BLaER1 treated with 17β-estradiol and CSF1 and Interleukin-3, amounts not matched to agents 10 nM and 100 nM (cell line): ENCODE data around the gene SYDE2.

ENCODE experiments used
- H3K27ac ChIP-seq, 11 experiments: shearing (Covaris generic); formaldehyde crosslinking; 2 replicates each; pipeline ENCODE4 v1.8.1; 2022
- H3K27me3 ChIP-seq, 11 experiments: shearing (Covaris generic); formaldehyde crosslinking; 2 replicates each; pipeline ENCODE4 v1.8.1; 2022
- H3K36me3 ChIP-seq, 11 experiments: shearing (Covaris generic); formaldehyde crosslinking; 2 replicates each; pipeline ENCODE4 v1.8.1; 2022
- H3K4me1 ChIP-seq, 10 experiments: shearing (Covaris generic); formaldehyde crosslinking; 2 replicates each; pipeline ENCODE4 v1.8.1; 2022
- H3K4me2 ChIP-seq, 11 experiments: shearing (Covaris generic); formaldehyde crosslinking; 2 replicates each; pipeline ENCODE4 v1.8.1; 2022
- H3K4me3 ChIP-seq, 10 experiments: shearing (Covaris generic); formaldehyde crosslinking; 2 replicates each; pipeline ENCODE4 v1.8.1; 2022
- H3K9ac ChIP-seq, 11 experiments: shearing (Covaris generic); formaldehyde crosslinking; 2 replicates each; pipeline ENCODE4 v1.8.1; 2022
- H3K9me3 ChIP-seq, 11 experiments: shearing (Covaris generic); formaldehyde crosslinking; replicated peaks in 1 of 11; 2 replicates each; pipeline ENCODE4 v1.8.1; 2022
- H4K20me1 ChIP-seq, 11 experiments: shearing (Covaris generic); formaldehyde crosslinking; 2 replicates each; pipeline ENCODE4 v1.8.1; 2022
- Cebpa-rat ChIP-seq, 11 experiments: shearing (Covaris generic); IDR thresholded peaks; 2 replicates each; pipeline ENCODE4 v1.8.1; 2022

SYDE2 gene

GRCh38 chr1:85180869-85181268 lies 19.9 kb downstream of the SYDE2 start:
- no peaks in the 10 kb centered on the region for H3K9me3 ChIP-seq
- no peak overlapping the region for H3K27ac ChIP-seq

GRCh38 chr1:85179522-85179921 lies 21.3 kb downstream of the SYDE2 start:
- no peaks in the 10 kb centered on the region for H4K20me1 ChIP-seq
- no peaks in the 10 kb centered on the region for H3K27me3 ChIP-seq
- no peak overlapping the region for H3K27ac ChIP-seq
- no peak overlapping the region for H3K4me3 ChIP-seq
- H3K9me3 ChIP-seq, result no peaks in the 10 kb centered on the region
- no peaks in the 10 kb centered on the region for H3K36me3 ChIP-seq
- TF ChIP-seq Cebpa-rat (IDR thresholded peaks at IDR 0.05), result no peak
- no peak overlapping the region for H3K9ac ChIP-seq
- no peak overlapping the region for H3K4me2 ChIP-seq
- H3K4me1 ChIP-seq, result no peaks in the 10 kb centered on the region

More at GRCh38 chr1:85180869-85181268, 19.9 kb downstream of the SYDE2 start:
- H3K4me2 ChIP-seq, result no peak overlapping the region
- no peaks in the 10 kb centered on the region for H3K36me3 ChIP-seq
- H3K27me3 ChIP-seq, result no peaks in the 10 kb centered on the region
- no peak for TF ChIP-seq Cebpa-rat (IDR thresholded peaks at IDR 0.05)
- H3K4me1 ChIP-seq, result no peaks in the 10 kb centered on the region
- no peaks in the 10 kb centered on the region for H4K20me1 ChIP-seq
- H3K9ac ChIP-seq, result no peak overlapping the region
- H3K4me3 ChIP-seq, result no peak overlapping the region

GRCh38 chr1:85178396-85178795 lies 22.4 kb downstream of the SYDE2 start:
- Histone ChIP-seq H3K4me3 (no peak overlapping the region), H3K4me1 (no peaks in the 10 kb centered on the region), H3K9ac (no peak overlapping the region), H3K9me3 (no peaks in the 10 kb centered on the region), H3K27me3 (no peaks in the 10 kb centered on the region), H4K20me1 (no peaks in the 10 kb centered on the region), H3K4me2 (no peak overlapping the region), H3K36me3 (no peaks in the 10 kb centered on the region), H3K27ac (no peak overlapping the region)
- TF ChIP-seq Cebpa-rat (IDR thresholded peaks at IDR 0.05), result no peak

- Histone ChIP-seq H3K9ac (no peak overlapping the region), H3K4me1 (no peaks in the 10 kb centered on the region), H3K4me3 (no peak overlapping the region), H3K27ac (no peak overlapping the region), H3K36me3 (no peaks in the 10 kb centered on the region), H4K20me1 (no peaks in the 10 kb centered on the region), H3K9me3 (no peaks in the 10 kb centered on the region), H3K4me2 (no peak overlapping the region), H3K27me3 (no peaks in the 10 kb centered on the region)
- no peak for TF ChIP-seq Cebpa-rat (IDR thresholded peaks at IDR 0.05)
These were observed 26.3 kb downstream of the SYDE2 start for GRCh38 chr1:85174503-85174902.

- no peak overlapping the region for H3K4me2 ChIP-seq
- no peak overlapping the region for H3K4me3 ChIP-seq
- H3K36me3 ChIP-seq, result no peaks in the 10 kb centered on the region
- TF ChIP-seq Cebpa-rat (IDR thresholded peaks at IDR 0.05), result no peak
- H3K27ac ChIP-seq, result no peak overlapping the region
- no peaks in the 10 kb centered on the region for H3K27me3 ChIP-seq
- H3K4me1 ChIP-seq, result no peaks in the 10 kb centered on the region
- no peaks in the 10 kb centered on the region for H3K9me3 ChIP-seq
- no peaks in the 10 kb centered on the region for H4K20me1 ChIP-seq
- no peak overlapping the region for H3K9ac ChIP-seq
These were observed 28.0 kb downstream of the SYDE2 start for GRCh38 chr1:85172684-85173337.

- H3K4me3 ChIP-seq, result no peak overlapping the region
- no peaks in the 10 kb centered on the region for H4K20me1 ChIP-seq
- no peaks in the 10 kb centered on the region for H3K27me3 ChIP-seq
- no peak overlapping the region for H3K27ac ChIP-seq
- H3K4me2 ChIP-seq, result no peak overlapping the region
- no peak for TF ChIP-seq Cebpa-rat (IDR thresholded peaks at IDR 0.05)
- H3K36me3 ChIP-seq, result no peaks in the 10 kb centered on the region
- no peaks in the 10 kb centered on the region for H3K9me3 ChIP-seq
- H3K4me1 ChIP-seq, result no peaks in the 10 kb centered on the region
- no peak overlapping the region for H3K9ac ChIP-seq
These were observed 29.1 kb downstream of the SYDE2 start for GRCh38 chr1:85171721-85172120.

GRCh38 chr1:85168884-85169283 lies 31.9 kb downstream of the SYDE2 start:
- no peaks in the 10 kb centered on the region for H3K27me3 ChIP-seq
- TF ChIP-seq Cebpa-rat (IDR thresholded peaks at IDR 0.05), result no peak
- H3K9me3 ChIP-seq, result no peaks in the 10 kb centered on the region
- H3K4me1 ChIP-seq, result no peaks in the 10 kb centered on the region
- H3K9ac ChIP-seq, result no peak overlapping the region
- H4K20me1 ChIP-seq, result no peaks in the 10 kb centered on the region
- no peak overlapping the region for H3K4me3 ChIP-seq
- no peak overlapping the region for H3K4me2 ChIP-seq
- no peak overlapping the region for H3K27ac ChIP-seq
- no peaks in the 10 kb centered on the region for H3K36me3 ChIP-seq

- Histone ChIP-seq H3K9me3 (no peaks in the 10 kb centered on the region), H3K4me1 (no peaks in the 10 kb centered on the region), H3K4me2 (no peak overlapping the region), H4K20me1 (no peaks in the 10 kb centered on the region), H3K27me3 (no peaks in the 10 kb centered on the region), H3K27ac (no peak overlapping the region), H3K36me3 (no peaks in the 10 kb centered on the region), H3K4me3 (no peak overlapping the region), H3K9ac (no peak overlapping the region)
- TF ChIP-seq Cebpa-rat (IDR thresholded peaks at IDR 0.05), result no peak
These were observed 34.5 kb downstream of the SYDE2 start for GRCh38 chr1:85166351-85166750.

- Histone ChIP-seq H3K9ac (no peak overlapping the region), H3K4me2 (no peak overlapping the region)
- no peak for TF ChIP-seq Cebpa-rat (IDR thresholded peaks at IDR 0.05)
These were observed 41.9 kb downstream of the SYDE2 start for GRCh38 chr1:85158910-85159309.

GRCh38 chr1:85157436-85157835 lies 43.4 kb downstream of the SYDE2 start:
- Histone ChIP-seq H3K4me3 (no peak overlapping the region), H3K36me3 (no peaks in the 10 kb centered on the region), H3K4me2 (no peak overlapping the region), H3K4me1 (no peaks in the 10 kb centered on the region; a peak in 1 of 20 replicates), H4K20me1 (no peaks in the 10 kb centered on the region), H3K9me3 (no peaks in the 10 kb centered on the region), H3K9ac (no peak overlapping the region), H3K27ac (no peak overlapping the region), H3K27me3 (no peaks in the 10 kb centered on the region)
- TF ChIP-seq Cebpa-rat (IDR thresholded peaks at IDR 0.05), result no peak

More at GRCh38 chr1:85158910-85159309, 41.9 kb downstream of the SYDE2 start:
- Histone ChIP-seq H3K4me1 (no peaks in the 10 kb centered on the region; a peak in 1 of 20 replicates), H3K27ac (no peak overlapping the region), H3K9me3 (no peaks in the 10 kb centered on the region), H4K20me1 (no peaks in the 10 kb centered on the region), H3K36me3 (no peaks in the 10 kb centered on the region), H3K4me3 (no peak overlapping the region), H3K27me3 (no peaks in the 10 kb centered on the region)
